Pancreas (tissue), 10 donors: ENCODE data around the gene GORASP1. TPM values are rescaled to one million over a fixed set of nuclear protein-coding genes. Genes with fewer than 3 reads are reported as not detected.

Source experiments
- ATAC-seq, 4 donors: fragments of 200-7000 bp; cut with Tn5 transposase; one replicate each; pipeline versions ENCODE4 v1.8.0 to v1.9.1; 2020; ENCODE audit warnings: mild to moderate bottlenecking in 4 of 4, moderate library complexity in 4 of 4
- DNase-seq, 6 donors: peaks; one replicate each; pipeline ENCODE4 v3.0.0-alpha.2; 2020
- FAIRE-seq: peaks from 2 replicates; lab custom pipeline; 2012; peaks lifted over from hg19 to GRCh38; lab: Jason Lieb, UNC
- H3K27ac ChIP-seq, 4 donors: fragments of 200-600 bp; sonication (generic); 1 replicate in 3 of 4; 2 replicates in 1 of 4; pipeline versions ENCODE4 v1.5.0 to v1.8.0; 2020
- H3K27me3 ChIP-seq, 4 donors: fragments of 200-600 bp; one replicate each; pipeline ENCODE4 v1.8.0; 2021
- H3K36me3 ChIP-seq, 3 donors: fragments of 200-600 bp; sonication (generic) in 1 of 3; one replicate each; pipeline versions ENCODE4 v1.5.0 to v1.8.0; 2020 to 2021
- H3K4me1 ChIP-seq, 3 donors: fragments of 200-600 bp; one replicate each; pipeline ENCODE4 v1.8.0; 2021
- H3K4me3 ChIP-seq, 4 donors: fragments of 200-600 bp; sonication (generic) in 2 of 4; one replicate each; pipeline versions ENCODE4 v1.5.0 to v1.8.0; 2020 to 2021
- H3K9me3 ChIP-seq, 4 donors: fragments of 200-600 bp; one replicate each; pipeline ENCODE4 v1.8.0; 2021
- CTCF ChIP-seq, 4 donors: fragments of 200-600 bp; sonication (generic) in 3 of 4; IDR thresholded peaks; one replicate each; pipeline versions ENCODE4 v1.5.0 to v1.8.0; 2021; ENCODE audit warnings: antibody characterized with exemption in 4 of 4
- WGBS, 2 donors: extraction: QIAGEN DNeasy Blood & Tissue Kit; methylation state at CpG; one replicate each; pipeline ENCODE4 v1.1.7; 2013; 5-methylcytosine and 5-hydroxymethylcytosine counted together
- intact Hi-C, 3 donors: fragments of 100-400 bp; cut with DNase I; formaldehyde crosslinking; loops; one replicate each; pipeline versions ENCODE4 v1.11.1 to v1.14.2; 2022
- polyA plus RNA-seq, 2 donors: library from polyadenylated mRNA; stranded (reverse); fragments of 200-250 nt; gene quantifications; one replicate each; pipeline ENCODE4 v1.2.3, GENCODE V29; 2013
- total RNA-seq, 6 donors: library from RNA; stranded (reverse); fragmentation: NEBNext Ultra II Directional in 4 of 6; extraction: Animal tissue kit (Norgen Biotek cat#: 25700) in 4 of 6; gene quantifications; one replicate each; pipeline versions ENCODE4 v1.2.1 to v1.2.4, GENCODE V29; 2021 to 2023
- donor health status: healthy with polysubstance abuse.
- donor health status: DM: no; HTN: no; CAD: no; lungs with moderate emphysema.
- donor health status: DM: no; HTN: no; CAD: no.
- donor health status: control.
- donor health status: control.
- donor health status: Bipolar disorder and iron deficiency.
- donor health status: DM: yes; HTN: yes; CAD: no.
- donor health status: DM: no; HTN: no; CAD: no.
- donor health status: DM: no; HTN: no; CAD: no.
- donor health status: DM: yes; HTN: yes; CAD: no.

Gene GORASP1
- total and polyA plus RNA-seq, 8 donors = 25.9 to 79.6 (median 34.3) TPM

- Histone ChIP-seq H3K9me3 (no peaks in the 10 kb centered on the region), H3K27ac (peak overlapping the region in 1 of 4 donors; percentile 34), H3K4me3 (no peak overlapping the region), H3K36me3 (no peaks in the 10 kb centered on the region), H3K27me3 (no peaks in the 10 kb centered on the region), H3K4me1 (peaks cover 4 to 13% (median 5%) of the 10 kb centered on the region in 3 donors)
- WGBS, 2 donors = 81 to 86% methylated on average over 7 of the region's 7 CpGs
- DNase-seq (peak in 2 of 6 donors; percentile 10 to 24), ATAC-seq (peak in 2 of 4 donors; percentile 21 to 35), FAIRE-seq (no peak)
- intact Hi-C loops = loop anchor here (5.0 to 10.0 kb wide), 2 partner anchors 157 to 160 kb away; partner anchors contain the start of gene CX3CR1 (in 2 of the 3)
- no peak for TF ChIP-seq CTCF (IDR thresholded peaks at IDR 0.05)
Measured at GRCh38 chr3:39127269-39127907, 20.0 kb upstream of the GORASP1 start.

GRCh38 chr3:39126532-39127071 lies 19.2 kb upstream of the GORASP1 start:
- ATAC-seq (peak; percentile 49 to 79 (median 77)), DNase-seq (peak in 3 of 6 donors; percentile 32 to 58 (median 54)), FAIRE-seq (no peak)
- Histone ChIP-seq H3K4me1 (peaks cover 4 to 13% (median 5%) of the 10 kb centered on the region in 3 donors), H3K4me3 (no peak overlapping the region), H3K27ac (peak overlapping the region in 1 of 4 donors; percentile 34), H3K36me3 (no peaks in the 10 kb centered on the region), H3K9me3 (no peaks in the 10 kb centered on the region), H3K27me3 (no peaks in the 10 kb centered on the region)
- peak in 3 of 4 donors; percentile 25 to 35 (median 32) for TF ChIP-seq CTCF (IDR thresholded peaks at IDR 0.05)
- intact Hi-C loops = loop anchor here (5.0 to 10.0 kb wide), 2 partner anchors 158 to 161 kb away; partner anchors contain the start of gene CX3CR1 (in 2 of the 3)
- 53 to 55% methylated on average over 6 of the region's 6 CpGs for WGBS, 2 donors

- no peak for FAIRE-seq
Measured at GRCh38 chr3:39125841-39126500, 18.5 kb upstream of the GORASP1 start.

More at GRCh38 chr3:39125841-39126500, 18.5 kb upstream of the GORASP1 start:
- H3K27ac ChIP-seq = peak overlapping the region; percentile 20 to 78 (median 46)
- H3K36me3 ChIP-seq = no peaks in the 10 kb centered on the region
- H3K4me1 ChIP-seq = peaks cover 4 to 13% (median 5%) of the 10 kb centered on the region in 3 donors
- peak; percentile 72 to 87 (median 80) for ATAC-seq
- H3K27me3 ChIP-seq = no peaks in the 10 kb centered on the region
- WGBS, 2 donors = 43 to 47% methylated on average over 12 of the region's 12 CpGs
- TF ChIP-seq CTCF (IDR thresholded peaks at IDR 0.05) = no peak
- H3K9me3 ChIP-seq = no peaks in the 10 kb centered on the region
- peak in 3 of 6 donors; percentile 11 to 39 (median 18) for DNase-seq
- no peak overlapping the region for H3K4me3 ChIP-seq
- intact Hi-C loops = loop anchor here (5.0 to 10.0 kb wide), 2 partner anchors 159 to 161 kb away; partner anchors contain the start of gene CX3CR1 (in 2 of the 3)
